Stomach smooth muscle (tissue), 2 donors: ENCODE data around the gene P3H4.

Experiments used
- H3K27ac ChIP-seq: one replicate; pipeline ENCODE4 v1.7.0; 2013; ENCODE audit warnings: mild to moderate bottlenecking, low read length, inconsistent platforms
- H3K27me3 ChIP-seq, 2 donors: one replicate each; pipeline ENCODE4 v1.7.0; 2013; ENCODE audit warnings: low read length in 2 of 2; ENCODE audit not compliant: insufficient read depth in 2 of 2, control insufficient read depth in 1 of 2
- H3K36me3 ChIP-seq, 2 donors: one replicate each; pipeline ENCODE4 v1.7.0; 2013; ENCODE audit warnings: low read length in 2 of 2; ENCODE audit not compliant: control insufficient read depth in 2 of 2, insufficient read depth in 2 of 2
- H3K4me1 ChIP-seq: one replicate; pipeline ENCODE4 v1.7.0; 2013; ENCODE audit warnings: low read length; ENCODE audit not compliant: control insufficient read depth, insufficient read depth
- H3K4me3 ChIP-seq, 2 donors: one replicate each; pipeline ENCODE4 v1.7.0; 2013; ENCODE audit warnings: low read length in 2 of 2
- H3K9ac ChIP-seq, 2 donors: one replicate each; pipeline ENCODE4 v1.7.0; 2013; ENCODE audit warnings: low read length in 2 of 2, mild to moderate bottlenecking in 1 of 2
- H3K9me3 ChIP-seq, 2 donors: one replicate each; pipeline ENCODE4 v1.7.0; 2013; ENCODE audit warnings: low read length in 2 of 2; ENCODE audit not compliant: control insufficient read depth in 2 of 2
- donor health status: healthy.
- donor health status: Pancreatic carcinoma.

Gene P3H4

GRCh38 chr17:41801374-41802271 is 10.1 kb downstream of the P3H4 start:
- Histone ChIP-seq H3K4me3 (peak overlapping the region; percentile 9 to 55), H3K9me3 (no peaks in the 10 kb centered on the region), H3K9ac (no peak overlapping the region), H3K27me3 (peaks cover 0 to 6% of the 10 kb centered on the region in 2 donors), H3K27ac (no peak overlapping the region), H3K4me1 (peaks cover 9% of the 10 kb centered on the region), H3K36me3 (peaks cover 0 to 4% of the 10 kb centered on the region in 2 donors)

- Histone ChIP-seq H3K9ac (no peak overlapping the region), H3K9me3 (no peaks in the 10 kb centered on the region)
These were observed 11.0 kb downstream of the P3H4 start for GRCh38 chr17:41800601-41801373.

GRCh38 chr17:41799366-41799765 is 12.4 kb downstream of the P3H4 start:
- Histone ChIP-seq H3K27me3 (peaks cover 0 to 6% of the 10 kb centered on the region in 2 donors), H3K36me3 (no peaks in the 10 kb centered on the region), H3K4me3 (no peak overlapping the region), H3K27ac (no peak overlapping the region), H3K9ac (no peak overlapping the region), H3K9me3 (no peaks in the 10 kb centered on the region), H3K4me1 (peaks cover 9% of the 10 kb centered on the region)

More at GRCh38 chr17:41800601-41801373, 11.0 kb downstream of the P3H4 start:
- peaks cover 9% of the 10 kb centered on the region for H3K4me1 ChIP-seq
- no peak overlapping the region for H3K27ac ChIP-seq
- no peaks in the 10 kb centered on the region for H3K36me3 ChIP-seq
- peaks cover 0 to 6% of the 10 kb centered on the region in 2 donors for H3K27me3 ChIP-seq
- H3K4me3 ChIP-seq, result peak overlapping the region in 1 of 2 donors; percentile 55

GRCh38 chr17:41797377-41797776 is 14.4 kb downstream of the P3H4 start:
- Histone ChIP-seq H3K4me3 (no peak overlapping the region), H3K27me3 (peaks cover 0 to 6% of the 10 kb centered on the region in 2 donors), H3K4me1 (peaks cover 9% of the 10 kb centered on the region), H3K9ac (no peak overlapping the region), H3K27ac (no peak overlapping the region), H3K36me3 (no peaks in the 10 kb centered on the region), H3K9me3 (no peaks in the 10 kb centered on the region)

GRCh38 chr17:41796121-41796895 is 15.4 kb downstream of the P3H4 start:
- H3K4me3 ChIP-seq, result no peak overlapping the region
- no peak overlapping the region for H3K27ac ChIP-seq
- H3K27me3 ChIP-seq, result peaks cover 0 to 6% of the 10 kb centered on the region in 2 donors
- no peaks in the 10 kb centered on the region for H3K36me3 ChIP-seq
- H3K9me3 ChIP-seq, result no peaks in the 10 kb centered on the region
- peaks cover 7% of the 10 kb centered on the region for H3K4me1 ChIP-seq
- no peak overlapping the region for H3K9ac ChIP-seq

GRCh38 chr17:41794540-41794975 is 17.2 kb downstream of the P3H4 start:
- no peaks in the 10 kb centered on the region for H3K27me3 ChIP-seq
- no peak overlapping the region for H3K9ac ChIP-seq
- H3K4me1 ChIP-seq, result peaks cover 2% of the 10 kb centered on the region
- no peaks in the 10 kb centered on the region for H3K9me3 ChIP-seq
- H3K36me3 ChIP-seq, result no peaks in the 10 kb centered on the region
- H3K27ac ChIP-seq, result no peak overlapping the region
- no peak overlapping the region for H3K4me3 ChIP-seq

- H3K27me3 ChIP-seq, result no peaks in the 10 kb centered on the region
- H3K9me3 ChIP-seq, result no peaks in the 10 kb centered on the region
- H3K27ac ChIP-seq, result no peak overlapping the region
- no peak overlapping the region for H3K9ac ChIP-seq
- no peak overlapping the region for H3K4me3 ChIP-seq
- no peaks in the 10 kb centered on the region for H3K36me3 ChIP-seq
- peaks cover 7% of the 10 kb centered on the region for H3K4me1 ChIP-seq
These were observed 17.8 kb downstream of the P3H4 start for GRCh38 chr17:41793784-41794539.

GRCh38 chr17:41792845-41793783 is 18.6 kb downstream of the P3H4 start:
- Histone ChIP-seq H3K27ac (no peak overlapping the region), H3K4me3 (no peak overlapping the region), H3K9me3 (no peaks in the 10 kb centered on the region), H3K27me3 (no peaks in the 10 kb centered on the region), H3K4me1 (peaks cover 7% of the 10 kb centered on the region), H3K36me3 (no peaks in the 10 kb centered on the region), H3K9ac (no peak overlapping the region)

GRCh38 chr17:41787021-41787418 is 24.7 kb downstream of the P3H4 start:
- H3K36me3 ChIP-seq, result no peaks in the 10 kb centered on the region
- peaks cover 27% of the 10 kb centered on the region for H3K4me1 ChIP-seq
- H3K9ac ChIP-seq, result no peak overlapping the region
- H3K27me3 ChIP-seq, result peaks cover 25 to 29% of the 10 kb centered on the region in 2 donors
- peak overlapping the region in 1 of 2 donors; percentile 71 for H3K4me3 ChIP-seq
- H3K9me3 ChIP-seq, result no peaks in the 10 kb centered on the region
- no peak overlapping the region for H3K27ac ChIP-seq
